Uterus (tissue), 4 donors: ENCODE data around the gene ARL4D. TPM values are rescaled to one million over a fixed set of nuclear protein-coding genes. Genes with fewer than 3 reads are reported as not detected.

Experiments
- DNase-seq, 2 donors: peaks; one replicate each; pipeline ENCODE4 v3.0.0-alpha.2; 2019 to 2020
- H3K27ac ChIP-seq, 2 donors: fragments of 200-600 bp; sonication (generic); 1 replicate in 1 of 2; 2 replicates in 1 of 2; pipeline ENCODE4 v1.5.1; 2016 to 2018
- H3K27me3 ChIP-seq, 2 donors: fragments of 200-600 bp; sonication (generic); one replicate each; pipeline ENCODE4 v1.5.1; 2018 to 2019; ENCODE audit warnings: control low read depth in 1 of 2
- H3K36me3 ChIP-seq, 2 donors: fragments of 200-600 bp; sonication (generic); one replicate each; pipeline ENCODE4 v1.5.1; 2019; ENCODE audit warnings: control low read depth in 1 of 2
- H3K4me1 ChIP-seq, 2 donors: fragments of 200-600 bp; sonication (generic); one replicate each; pipeline ENCODE4 v1.5.1; 2018 to 2019; ENCODE audit warnings: control low read depth in 1 of 2
- H3K4me3 ChIP-seq, 2 donors: fragments of 200-600 bp; sonication (generic); 1 replicate in 1 of 2; 2 replicates in 1 of 2; pipeline ENCODE4 v1.5.1; 2018 to 2019; ENCODE audit warnings: mild to moderate bottlenecking in 1 of 2
- H3K9me3 ChIP-seq, 2 donors: fragments of 200-600 bp; sonication (generic); one replicate each; pipeline ENCODE4 v1.5.1; 2019; ENCODE audit warnings: control low read depth in 1 of 2
- POLR2A ChIP-seq, 2 donors: fragments of 450-650 bp; IDR thresholded peaks; one replicate each; pipeline ENCODE4 v1.6.1; 2016; ENCODE audit warnings: antibody characterized with exemption in 2 of 2, mild to moderate bottlenecking in 1 of 2, moderate library complexity in 1 of 2
- intact Hi-C: fragments of 100-400 bp; cut with DNase I; formaldehyde crosslinking; loops from one replicate; pipeline ENCODE4 v1.15.1; 2023; ENCODE audit warnings: low total_unique reads
- total RNA-seq, 4 donors: library from RNA; depleted of rRNA in 3 of 4; stranded (reverse); fragments of >200 nt in 3 of 4; gene quantifications; one replicate each; pipeline versions ENCODE4 v1.1.0 to v1.2.4, GENCODE V29; 2014 to 2023
- TF ChIP-seq, protein P1 (sequence below), 4 experiments: fragments of 200-600 bp in 2 of 4; fragments of 450-650 bp in 2 of 4; sonication (generic) in 2 of 4; IDR thresholded peaks; one replicate each; pipeline ENCODE4 v1.5.1; 2016 to 2019; ENCODE audit warnings: antibody characterized with exemption in 4 of 4, mild to moderate bottlenecking in 2 of 4, moderate library complexity in 1 of 4
- donor health status: DM: yes; HTN: yes; CAD: no.

ARL4D gene
- total RNA-seq, 4 donors from 2014 or later: 19.1 to 33.2 (median 25.7) TPM

- Histone ChIP-seq H3K4me1 (no peaks in the 10 kb centered on the region), H3K27me3 (no peaks in the 10 kb centered on the region), H3K4me3 (no peak overlapping the region), H3K36me3 (no peaks in the 10 kb centered on the region), H3K27ac (no peak overlapping the region), H3K9me3 (no peaks in the 10 kb centered on the region)
- intact Hi-C loops: no loop called here
- DNase-seq: peak in 1 of 2 donors; percentile 7
- no peak for TF ChIP-seq POLR2A (IDR thresholded peaks at IDR 0.05)
- TF ChIP-seq, protein P1, sequence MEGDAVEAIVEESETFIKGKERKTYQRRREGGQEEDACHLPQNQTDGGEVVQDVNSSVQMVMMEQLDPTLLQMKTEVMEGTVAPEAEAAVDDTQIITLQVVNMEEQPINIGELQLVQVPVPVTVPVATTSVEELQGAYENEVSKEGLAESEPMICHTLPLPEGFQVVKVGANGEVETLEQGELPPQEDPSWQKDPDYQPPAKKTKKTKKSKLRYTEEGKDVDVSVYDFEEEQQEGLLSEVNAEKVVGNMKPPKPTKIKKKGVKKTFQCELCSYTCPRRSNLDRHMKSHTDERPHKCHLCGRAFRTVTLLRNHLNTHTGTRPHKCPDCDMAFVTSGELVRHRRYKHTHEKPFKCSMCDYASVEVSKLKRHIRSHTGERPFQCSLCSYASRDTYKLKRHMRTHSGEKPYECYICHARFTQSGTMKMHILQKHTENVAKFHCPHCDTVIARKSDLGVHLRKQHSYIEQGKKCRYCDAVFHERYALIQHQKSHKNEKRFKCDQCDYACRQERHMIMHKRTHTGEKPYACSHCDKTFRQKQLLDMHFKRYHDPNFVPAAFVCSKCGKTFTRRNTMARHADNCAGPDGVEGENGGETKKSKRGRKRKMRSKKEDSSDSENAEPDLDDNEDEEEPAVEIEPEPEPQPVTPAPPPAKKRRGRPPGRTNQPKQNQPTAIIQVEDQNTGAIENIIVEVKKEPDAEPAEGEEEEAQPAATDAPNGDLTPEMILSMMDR (IDR thresholded peaks at IDR 0.05): no peak
Observed at GRCh38 chr17:43377056-43377810, 21.6 kb upstream of the ARL4D start.

DNA sequence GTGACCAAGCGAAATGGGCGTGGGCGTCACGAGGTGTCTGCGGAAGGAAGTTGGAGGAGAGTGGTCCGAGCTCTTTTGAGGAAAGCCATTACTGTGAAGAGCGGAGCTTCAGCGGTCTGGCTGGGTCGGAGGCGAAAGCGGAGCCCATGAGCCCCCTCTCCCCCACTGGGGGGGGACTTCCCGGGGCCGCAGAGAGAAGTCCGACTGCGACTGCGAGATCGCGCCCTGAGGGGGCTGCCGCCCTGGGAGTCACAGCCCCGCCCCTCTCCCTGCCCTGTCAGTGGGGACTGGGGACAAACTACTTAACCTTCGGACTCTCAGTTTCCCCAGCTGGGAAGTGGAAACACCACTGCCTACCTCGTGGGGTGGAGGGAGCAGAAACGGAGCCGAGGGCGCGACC, 20.0 kb upstream of the ARL4D start:
- Histone ChIP-seq H3K36me3 (no peaks in the 10 kb centered on the region), H3K4me3 (no peak overlapping the region), H3K4me1 (no peaks in the 10 kb centered on the region), H3K27me3 (no peaks in the 10 kb centered on the region), H3K27ac (no peak overlapping the region), H3K9me3 (no peaks in the 10 kb centered on the region)
- no peak for DNase-seq
- intact Hi-C loops: no loop called here
- no peak for TF ChIP-seq POLR2A (IDR thresholded peaks at IDR 0.05)
- TF ChIP-seq, protein P1 (IDR thresholded peaks at IDR 0.05): no peak

- no peaks in the 10 kb centered on the region for H3K36me3 ChIP-seq
- intact Hi-C loops: no loop called here
- DNase-seq: no peak
- no peaks in the 10 kb centered on the region for H3K27me3 ChIP-seq
- H3K4me3 ChIP-seq: no peak overlapping the region
- no peaks in the 10 kb centered on the region for H3K4me1 ChIP-seq
- TF ChIP-seq POLR2A (IDR thresholded peaks at IDR 0.05): no peak
- H3K9me3 ChIP-seq: no peaks in the 10 kb centered on the region
- H3K27ac ChIP-seq: no peak overlapping the region
Observed at GRCh38 chr17:43380307-43380706, 18.5 kb upstream of the ARL4D start.

- Histone ChIP-seq H3K36me3 (no peaks in the 10 kb centered on the region), H3K9me3 (no peaks in the 10 kb centered on the region), H3K4me3 (no peak overlapping the region), H3K27ac (no peak overlapping the region), H3K27me3 (no peaks in the 10 kb centered on the region), H3K4me1 (no peaks in the 10 kb centered on the region)
- no peak for DNase-seq
- TF ChIP-seq POLR2A (IDR thresholded peaks at IDR 0.05): no peak
- TF ChIP-seq, protein P1 (IDR thresholded peaks at IDR 0.05): no peak
- intact Hi-C loops: no loop called here
Observed at GRCh38 chr17:43381204-43381603, 17.6 kb upstream of the ARL4D start.

DNA sequence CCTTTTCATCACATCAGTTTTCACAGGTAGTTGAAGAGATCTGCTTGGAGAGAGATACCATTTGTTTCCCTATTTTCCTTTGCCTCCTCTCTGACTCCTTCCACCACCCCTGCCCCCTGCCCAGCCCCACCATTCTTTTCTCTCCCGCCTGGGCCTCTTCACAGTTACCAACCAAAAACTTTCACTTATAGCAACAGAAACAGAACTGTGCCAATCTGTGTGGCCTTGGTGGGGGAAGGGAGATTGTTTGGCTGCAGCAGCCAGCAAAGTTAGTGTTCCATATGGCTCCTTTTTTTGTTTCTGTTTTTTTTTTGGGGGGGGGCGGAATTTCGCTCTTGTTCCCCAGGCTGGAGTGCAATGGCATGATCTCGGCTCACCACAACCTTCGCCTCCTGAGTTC, 17.2 kb upstream of the ARL4D start:
- H3K27ac ChIP-seq: no peak overlapping the region
- H3K36me3 ChIP-seq: no peaks in the 10 kb centered on the region
- intact Hi-C loops: no loop called here
- no peak for DNase-seq
- H3K9me3 ChIP-seq: no peaks in the 10 kb centered on the region
- H3K4me3 ChIP-seq: no peak overlapping the region
- H3K27me3 ChIP-seq: no peaks in the 10 kb centered on the region
- no peaks in the 10 kb centered on the region for H3K4me1 ChIP-seq
- TF ChIP-seq, protein P1 (IDR thresholded peaks at IDR 0.05): no peak
- no peak for TF ChIP-seq POLR2A (IDR thresholded peaks at IDR 0.05)
